Stomach (tissue), 9 donors: ENCODE data around the gene ADGB. TPM values are rescaled to one million over a fixed set of nuclear protein-coding genes. Genes with fewer than 3 reads are reported as not detected.
"Not testable (repeated sequence)": the region's sequence is repeated elsewhere in the genome, so short reads cannot be mapped to it uniquely, and the experiment has no call there.

Experiments used
- DNase-seq, 2 donors: peaks; one replicate each; pipeline versions ENCODE4 v3.0.0 to v3.0.0-alpha.2; 2013 to 2019
- H3K27ac ChIP-seq, 5 donors: fragments of 200-600 bp in 4 of 5; sonication (generic) in 4 of 5; one replicate each; pipeline ENCODE4 v1.5.1; 2013 to 2019; ENCODE audit warnings: mild to moderate bottlenecking in 1 of 5, moderate library complexity in 1 of 5
- H3K27me3 ChIP-seq, 3 donors: fragments of 200-600 bp; sonication (generic); one replicate each; pipeline ENCODE4 v1.5.1; 2017 to 2019; ENCODE audit warnings: mixed run types in 1 of 3
- H3K36me3 ChIP-seq, 4 donors: fragments of 200-600 bp; sonication (generic); 1 replicate in 3 of 4; 2 replicates in 1 of 4; pipeline ENCODE4 v1.5.1; 2016 to 2019
- H3K4me1 ChIP-seq, 4 donors: fragments of 200-600 bp; sonication (generic); one replicate each; pipeline ENCODE4 v1.5.1; 2016 to 2019
- H3K4me3 ChIP-seq, 4 donors: fragments of 200-600 bp; sonication (generic) in 3 of 4; one replicate each; pipeline ENCODE4 v1.5.1; 2016 to 2019; ENCODE audit warnings: mild to moderate bottlenecking in 1 of 4
- H3K9me3 ChIP-seq, 4 donors: fragments of 200-600 bp; sonication (generic); one replicate each; pipeline ENCODE4 v1.5.1; 2016 to 2019
- CTCF ChIP-seq, 7 experiments: fragments of 450-650 bp in 4 of 7; fragments of 200-600 bp in 3 of 7; sonication (generic) in 3 of 7; IDR thresholded peaks; one replicate each; pipeline ENCODE4 v1.5.1; 2016 to 2019; ENCODE audit warnings: antibody characterized with exemption in 7 of 7, control low read depth in 2 of 7, mild to moderate bottlenecking in 1 of 7
- EP300 ChIP-seq: sonication (generic); formaldehyde crosslinking; IDR thresholded peaks from one replicate; pipeline ENCODE4 v1.6.1; 2017; ENCODE audit warnings: antibody characterized with exemption
- POLR2A ChIP-seq, 4 donors: fragments of 450-650 bp; IDR thresholded peaks; one replicate each; pipeline ENCODE4 v1.6.1; 2016; ENCODE audit warnings: antibody characterized with exemption in 4 of 4, control low read depth in 2 of 4, mild to moderate bottlenecking in 1 of 4, moderate library complexity in 1 of 4
- POLR2AphosphoS5 ChIP-seq, 3 donors: sonication (generic); formaldehyde crosslinking; IDR thresholded peaks; one replicate each; pipeline ENCODE4 v1.6.1; 2016; ENCODE audit warnings: antibody characterized with exemption in 3 of 3
- WGBS, 5 donors: extraction: QIAGEN DNeasy Blood & Tissue Kit in 3 of 5; methylation state at CpG; one replicate each; pipeline versions ENCODE4 v1.1.5 to v1.1.7; 2013 to 2018; 5-methylcytosine and 5-hydroxymethylcytosine counted together
- intact Hi-C: fragments of 100-400 bp; cut with DNase I; formaldehyde crosslinking; loops from one replicate; pipeline ENCODE4 v1.15.1; 2023; ENCODE audit warnings: low total_unique reads
- polyA plus RNA-seq, 3 donors: library from polyadenylated mRNA; stranded (reverse); fragments of 200-250 nt; gene quantifications; one replicate each; pipeline ENCODE4 v1.2.3, GENCODE V29; 2013
- total RNA-seq, 5 donors: library from RNA; depleted of rRNA; stranded (reverse); fragments of >200 nt; gene quantifications; one replicate each; pipeline versions ENCODE4 v1.1.0 to v1.2.3, GENCODE V29; 2014 to 2016
- donor health status: healthy with polysubstance abuse.
- donor health status: Bipolar disorder and iron deficiency.
- donor health status: healthy.

The ADGB gene
- total and polyA plus RNA-seq, 8 donors = 0.29 TPM; not detected in 7

GRCh38 chr6:146791930-146792329 is 193.2 kb downstream of the ADGB start:
- WGBS, 5 donors = 64 to 75% (median 70%) methylated on average over 4 of the region's 4 CpGs
- Histone ChIP-seq H3K9me3 (peaks cover 0 to 26% (median 10%) of the 10 kb centered on the region in 4 donors), H3K4me3 (no peak overlapping the region), H3K4me1 (no peaks in the 10 kb centered on the region), H3K27me3 (no peaks in the 10 kb centered on the region), H3K36me3 (no peaks in the 10 kb centered on the region), H3K27ac (no peak overlapping the region)
- DNase-seq = no peak
- intact Hi-C loops = no loop called here
- TF ChIP-seq CTCF (IDR thresholded peaks at IDR 0.05) (no peak), POLR2A (IDR thresholded peaks at IDR 0.05) (no peak), EP300 (no peak), POLR2AphosphoS5 (IDR thresholded peaks at IDR 0.05) (no peak)

GRCh38 chr6:146793218-146793617 is 194.4 kb downstream of the ADGB start:
- H3K27me3 ChIP-seq, H3K36me3 ChIP-seq, H3K27ac ChIP-seq, DNase-seq, H3K4me1 ChIP-seq, H3K4me3 ChIP-seq, intact Hi-C loops: not testable (repeated sequence)
- H3K9me3 ChIP-seq = peaks cover 0 to 26% (median 10%) of the 10 kb centered on the region in 4 donors
- WGBS, 5 donors = 32 to 83% (median 47%) methylated on average over 2 of the region's 2 CpGs

GRCh38 chr6:146795479-146796133 is 196.8 kb downstream of the ADGB start:
- intact Hi-C loops = no loop called here
- Histone ChIP-seq H3K4me1 (no peaks in the 10 kb centered on the region), H3K27me3 (no peaks in the 10 kb centered on the region), H3K36me3 (no peaks in the 10 kb centered on the region), H3K27ac (no peak overlapping the region), H3K9me3 (peaks cover 0 to 26% (median 10%) of the 10 kb centered on the region in 4 donors), H3K4me3 (no peak overlapping the region)
- WGBS, 5 donors = 80 to 88% (median 88%) methylated on average over 1 of the region's 1 CpG
- DNase-seq = no peak
- TF ChIP-seq POLR2A (IDR thresholded peaks at IDR 0.05) (no peak), CTCF (IDR thresholded peaks at IDR 0.05) (no peak), EP300 (no peak), POLR2AphosphoS5 (IDR thresholded peaks at IDR 0.05) (no peak)

- H3K4me1 ChIP-seq, intact Hi-C loops, H3K36me3 ChIP-seq, DNase-seq, H3K9me3 ChIP-seq, H3K4me3 ChIP-seq, H3K27me3 ChIP-seq, H3K27ac ChIP-seq: not testable (repeated sequence)
- 56 to 80% (median 66%) methylated on average over 3 of the region's 3 CpGs for whole genome bisulfite sequencing, 5 donors
These were observed 204.4 kb downstream of the ADGB start for GRCh38 chr6:146803167-146803566.

- H3K27me3 ChIP-seq = no peaks in the 10 kb centered on the region
- WGBS, 5 donors = 40 to 82% (median 62%) methylated on average over 22 of the region's 22 CpGs
- peak overlapping the region in 1 of 4 donors; percentile 10 for H3K4me3 ChIP-seq
- H3K36me3 ChIP-seq = no peaks in the 10 kb centered on the region
- no peaks in the 10 kb centered on the region for H3K9me3 ChIP-seq
- no peaks in the 10 kb centered on the region for H3K4me1 ChIP-seq
- intact Hi-C loops = no loop called here
- no peak overlapping the region for H3K27ac ChIP-seq
- TF ChIP-seq CTCF (IDR thresholded peaks at IDR 0.05) (no peak), POLR2A (IDR thresholded peaks at IDR 0.05) (no peak), EP300 (no peak), POLR2AphosphoS5 (IDR thresholded peaks at IDR 0.05) (no peak)
- peak in 1 of 2 donors; percentile 6 for DNase-seq
These were observed 204.8 kb downstream of the ADGB start for GRCh38 chr6:146803601-146804000.
